Endothelial cell of umbilical vein (primary cell): ENCODE measurements around the gene ZSWIM6. TPM values are rescaled to one million over a fixed set of nuclear protein-coding genes. Genes with fewer than 3 reads are reported as not detected.

ENCODE experiments used
- BruUV-seq: library from RNA; stranded (reverse); fragments of 400-500 nt; replicated peaks from 2 replicates; lab custom pipeline; 2021; lab: Mats Ljungman, UMichigan
- CTCF ChIA-PET: fragments of 300-600, 350-600 bp; sonication (Branson Sonifier 250); formaldehyde crosslinking; loops from one replicate; lab custom pipeline; 2021; ENCODE audit warnings: antibody characterized with exemption, inconsistent platforms; lab: Charles Lee
- POLR2A ChIA-PET: fragments of 300-600, 350-600 bp; sonication (Branson Sonifier 250); formaldehyde crosslinking; loops from one replicate; lab custom pipeline; 2021; ENCODE audit warnings: antibody characterized with exemption, inconsistent platforms; lab: Charles Lee
- DNase-seq: peaks from one replicate; pipeline ENCODE4 v3.0.0-alpha.2; 2011; ENCODE audit warnings: low read depth, low spot score
- FAIRE-seq: peaks from 2 replicates; lab custom pipeline; 2011; peaks lifted over from hg19 to GRCh38; lab: Jason Lieb, UNC
- H2AFZ ChIP-seq: 2 replicates; pipeline ENCODE4 v1.6.0; 2012; ENCODE audit warnings: low read depth, low read length, control low read depth, inconsistent platforms
- H3K27ac ChIP-seq: 2 replicates; pipeline ENCODE4 v1.5.1; 2011; ENCODE audit warnings: low read depth, mild to moderate bottlenecking, control low read depth, low read length, moderate library complexity; ENCODE audit not compliant: insufficient read depth
- H3K27me3 ChIP-seq, 2 experiments: 2 replicates each; pipeline versions ENCODE4 v1.6.0 to v1.6.1; 2011; ENCODE audit warnings: low read length in 2 of 2, mixed read lengths in 1 of 2; ENCODE audit not compliant: control insufficient read depth in 2 of 2, insufficient read depth in 2 of 2
- H3K36me3 ChIP-seq, 2 experiments: 2 replicates in 1 of 2; 3 replicates in 1 of 2; pipeline ENCODE4 v1.5.1; 2011; ENCODE audit warnings: low read length in 2 of 2, mild to moderate bottlenecking in 1 of 2, moderate library complexity in 1 of 2; ENCODE audit not compliant: control insufficient read depth in 2 of 2, insufficient read depth in 2 of 2; ENCODE audit errors: extremely low read depth in 1 of 2
- H3K4me1 ChIP-seq: 3 replicates; pipeline ENCODE4 v1.5.1; 2011; ENCODE audit warnings: mild to moderate bottlenecking, low read length; ENCODE audit not compliant: control insufficient read depth, insufficient read depth; ENCODE audit errors: extremely low read depth
- H3K4me2 ChIP-seq: 2 replicates; pipeline ENCODE4 v1.6.1; 2011; ENCODE audit warnings: low read length, control low read depth, mixed read lengths; ENCODE audit not compliant: insufficient read depth
- H3K4me3 ChIP-seq, 3 experiments: fragments of 200-600 bp in 1 of 3; sonication (generic), shearing (Covaris generic) in 1 of 3; replicated peaks in 1 of 3; 2 replicates each; pipeline ENCODE4 v1.5.1; 2011 to 2016; ENCODE audit warnings: control low read depth in 3 of 3, low read length in 3 of 3, mild to moderate bottlenecking in 2 of 3, inconsistent platforms in 1 of 3, low read depth in 1 of 3, moderate library complexity in 1 of 3; ENCODE audit not compliant: insufficient read depth in 1 of 3
- H3K79me2 ChIP-seq: 2 replicates; pipeline ENCODE4 v1.6.0; 2012; ENCODE audit warnings: low read length, inconsistent platforms; ENCODE audit not compliant: control insufficient read depth, insufficient read depth
- H3K9ac ChIP-seq: replicated peaks from 2 replicates; pipeline ENCODE3; 2011; ENCODE audit warnings: low read length, control low read depth; ENCODE audit not compliant: insufficient read depth; ENCODE audit errors: extremely low read depth
- H3K9me1 ChIP-seq: replicated peaks from 3 replicates; pipeline ENCODE4 v1.6.0; 2011; ENCODE audit warnings: mild to moderate bottlenecking, low read length; ENCODE audit not compliant: control insufficient read depth, insufficient read depth; ENCODE audit errors: extremely low read depth
- H3K9me3 ChIP-seq: replicated peaks from 2 replicates; pipeline ENCODE4 v1.5.1; 2012; ENCODE audit warnings: low read length, inconsistent platforms; ENCODE audit not compliant: control insufficient read depth, insufficient read depth
- H4K20me1 ChIP-seq: replicated peaks from 2 replicates; pipeline ENCODE3; 2011; ENCODE audit warnings: mild to moderate bottlenecking, low read length; ENCODE audit not compliant: control insufficient read depth, insufficient read depth; ENCODE audit errors: extremely low read depth
- CTCF ChIP-seq, 2 donors: IDR thresholded peaks; 1 replicate in 1 of 2; 2 replicates in 1 of 2; pipeline ENCODE4 v1.5.1; 2011; ENCODE audit warnings: low read length in 2 of 2, mild to moderate bottlenecking in 2 of 2, moderate library complexity in 2 of 2, control low read depth in 1 of 2, inconsistent platforms in 1 of 2, low read depth in 1 of 2; ENCODE audit not compliant: insufficient read depth in 1 of 2; ENCODE audit errors: extremely low read depth in 1 of 2
- FOS ChIP-seq: IDR thresholded peaks from 2 replicates; pipeline ENCODE4 v1.6.1; 2011; ENCODE audit warnings: mild to moderate bottlenecking, low read length, moderate library complexity, borderline replicate concordance; ENCODE audit not compliant: insufficient read depth
- GATA2 ChIP-seq: IDR thresholded peaks from 2 replicates; pipeline ENCODE4 v1.7.0; 2011; ENCODE audit warnings: low read depth, mild to moderate bottlenecking, moderate library complexity, mixed read lengths, low read length; ENCODE audit not compliant: insufficient read length, insufficient read depth
- MAX ChIP-seq: IDR thresholded peaks from 2 replicates; pipeline ENCODE4 v1.6.1; 2011; ENCODE audit not compliant: insufficient read depth, insufficient read length
- POLR2AphosphoS5 ChIP-seq: IDR thresholded peaks from 2 replicates; pipeline ENCODE4 v1.6.1; 2012; ENCODE audit warnings: low read depth, mild to moderate bottlenecking, control low read depth, low read length, moderate library complexity; ENCODE audit not compliant: insufficient read depth
- dilution Hi-C: fragments of 300-500 bp; cut with MboI; formaldehyde crosslinking; loops from one replicate; pipeline ENCODE4 v1.15.0; 2019; ENCODE audit warnings: low sequenced_read_pairs; ENCODE audit not compliant: extremely low pct_ligation_motif_present
- intact Hi-C: fragments of 100-400 bp; cut with micrococcal nuclease; formaldehyde crosslinking; loops from one replicate; pipeline ENCODE4 v1.10.0; 2022
- polyA plus RNA-seq, 4 experiments: library from polyadenylated mRNA; depleted of rRNA in 3 of 4; stranded (reverse) in 3 of 4; unstranded in 1 of 4; fragments of >200 nt; gene quantifications; 2 replicates each; pipeline versions ENCODE4 v1.2.1 to v1.2.3, GENCODE V29; 2011 to 2012; ENCODE audit warnings: missing spikeins in 1 of 4
- total RNA-seq: library from RNA; stranded (reverse); gene quantifications from 2 replicates; pipeline ENCODE4 v1.2.3, GENCODE V29; 2021

The ZSWIM6 gene
- total and polyA plus RNA-seq, 2 donors (not counting 3 experiments of a cell fraction or from before 2014, with no cell fraction given), result 14.9 to 25.3 TPM

GRCh38 chr5:61402244-61402823 is 70.3 kb downstream of the ZSWIM6 start:
- no peaks in the 10 kb centered on the region for H3K27me3 ChIP-seq
- ChIA-PET POLR2A (no interaction called here), CTCF (no interaction called here)
- H3K4me1 ChIP-seq, result peaks cover 25% of the 10 kb centered on the region
- no peaks in the 10 kb centered on the region for H3K9me1 ChIP-seq
- peak overlapping the region; percentile 84 for H3K4me2 ChIP-seq
- peaks cover 7% of the 10 kb centered on the region for H4K20me1 ChIP-seq
- peaks cover 94% of the 10 kb centered on the region for H3K79me2 ChIP-seq
- DNase-seq, result peak; percentile 51
- no peak for TF ChIP-seq MAX
- TF ChIP-seq CTCF (IDR thresholded peaks at IDR 0.05; ENCODE audit: extremely low read depth in 1 of 2, insufficient read depth in 1 of 2, low read depth in 1 of 2, low read length in 2 of 2), result no peak
- no peak for TF ChIP-seq GATA2
- TF ChIP-seq POLR2AphosphoS5, result no peak
- TF ChIP-seq FOS, result no peak
- no peaks in the 10 kb centered on the region for H3K9me3 ChIP-seq
- BruUV-seq, result no TSS peak
- H3K27ac ChIP-seq, result peak overlapping the region; percentile 62
- intact Hi-C loops (no loop called here), dilution Hi-C loops (no loop called here)
- H3K36me3 ChIP-seq, result no peaks in the 10 kb centered on the region
- peak overlapping the region; percentile 6 for H3K9ac ChIP-seq
- peak; percentile 61 for FAIRE-seq
- H2AFZ ChIP-seq, result no peak overlapping the region
- peak overlapping the region in 1 of 3 experiments; percentile 34 for H3K4me3 ChIP-seq
